Measurements from ENCODE around the gene EPHX1.

EPHX1 gene

DNA sequence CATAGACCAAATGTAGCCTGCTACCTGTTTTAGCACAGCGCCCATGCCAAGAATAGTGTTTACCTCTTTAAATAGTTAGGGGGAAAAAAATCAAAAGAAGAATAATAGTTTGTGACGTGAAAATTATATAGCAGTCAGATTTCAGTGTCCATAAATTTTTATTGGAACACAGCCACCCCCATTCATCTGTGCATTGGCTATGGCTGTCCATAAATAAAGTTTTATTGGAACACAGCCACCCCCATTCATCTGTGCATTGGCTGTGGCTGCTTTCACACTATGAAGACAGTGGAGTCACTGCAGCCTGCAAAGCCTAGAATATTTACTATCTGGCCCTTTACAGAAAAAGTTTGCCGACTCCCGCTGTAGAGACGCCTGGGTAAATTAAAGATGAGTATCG, 20.9 kb downstream of the EPHX1 start:
- TF ChIP-seq CTCF (IDR thresholded peaks at IDR 0.05): no peak

DNA sequence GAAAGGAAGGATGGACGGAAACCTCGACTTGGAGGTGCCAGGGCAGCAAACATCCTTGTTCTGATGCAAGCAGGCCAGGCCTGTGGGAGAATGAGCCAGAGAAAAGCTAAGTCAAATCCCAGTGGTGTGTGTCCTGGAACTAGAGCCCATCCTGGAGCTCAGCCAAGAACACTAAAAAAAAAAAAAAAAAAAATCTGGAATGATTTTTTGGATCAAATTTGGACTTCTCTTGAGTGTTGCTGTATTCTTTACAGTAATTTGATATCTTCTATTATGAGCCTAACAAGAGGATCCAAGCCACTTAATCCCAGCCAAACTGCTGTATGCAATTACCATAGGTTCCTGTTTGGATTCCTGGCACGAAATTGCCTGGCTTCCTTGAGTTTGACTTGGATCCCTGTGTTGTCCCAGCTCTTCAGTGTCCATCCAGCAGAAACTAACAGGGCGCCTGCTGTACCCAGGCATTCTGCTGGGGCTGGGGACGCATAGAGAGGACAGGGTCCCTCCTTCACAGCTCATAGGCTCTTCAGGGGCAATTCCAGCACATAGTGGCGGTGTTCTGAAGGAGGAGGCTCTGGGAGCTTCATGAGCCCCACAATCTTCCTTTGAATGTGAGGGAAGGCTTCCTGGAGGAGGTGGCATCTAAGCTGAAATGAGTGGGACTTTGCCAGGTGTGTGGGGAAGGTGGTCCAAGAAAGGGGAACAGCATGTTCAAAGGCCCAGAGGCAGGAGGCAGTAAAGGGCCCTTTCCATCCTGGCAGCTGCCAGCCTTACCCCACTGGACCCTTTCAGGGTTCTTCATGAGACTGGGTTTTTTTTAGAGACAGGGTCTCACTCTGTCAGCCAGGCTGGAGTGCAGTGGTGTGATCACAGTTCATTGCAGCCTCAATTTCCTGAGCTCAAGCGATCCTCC, 24.7 kb downstream of the EPHX1 start:
- TF ChIP-seq CTCF (IDR thresholded peaks at IDR 0.05): no peak

GRCh38 chr1:225835856-225836255, 25.9 kb downstream of the EPHX1 start:
- TF ChIP-seq CTCF (IDR thresholded peaks at IDR 0.05): no peak

DNA sequence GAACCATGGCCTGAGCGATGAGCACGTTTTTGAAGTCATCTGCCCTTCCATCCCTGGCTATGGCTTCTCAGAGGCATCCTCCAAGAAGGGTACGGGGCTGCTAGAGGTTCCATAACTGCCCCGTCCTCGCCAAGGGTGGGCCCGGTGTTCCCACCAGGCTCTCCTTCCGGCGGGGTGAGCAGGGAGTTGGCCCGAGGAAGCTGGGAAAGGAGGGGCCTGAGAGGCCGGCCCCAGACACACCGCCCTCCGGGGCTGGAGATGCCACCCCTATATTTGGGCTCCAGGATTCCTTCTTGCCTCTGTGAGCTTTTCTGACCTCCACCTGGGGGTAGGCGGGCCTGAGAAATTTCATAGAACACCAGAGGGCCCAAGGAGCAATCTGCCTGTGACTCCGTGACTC, 28.9 kb downstream of the EPHX1 start:
- no peak for TF ChIP-seq CTCF (IDR thresholded peaks at IDR 0.05)

- no peak for TF ChIP-seq CTCF (IDR thresholded peaks at IDR 0.05)
These were observed 30.3 kb downstream of the EPHX1 start for GRCh38 chr1:225840223-225840610.

DNA sequence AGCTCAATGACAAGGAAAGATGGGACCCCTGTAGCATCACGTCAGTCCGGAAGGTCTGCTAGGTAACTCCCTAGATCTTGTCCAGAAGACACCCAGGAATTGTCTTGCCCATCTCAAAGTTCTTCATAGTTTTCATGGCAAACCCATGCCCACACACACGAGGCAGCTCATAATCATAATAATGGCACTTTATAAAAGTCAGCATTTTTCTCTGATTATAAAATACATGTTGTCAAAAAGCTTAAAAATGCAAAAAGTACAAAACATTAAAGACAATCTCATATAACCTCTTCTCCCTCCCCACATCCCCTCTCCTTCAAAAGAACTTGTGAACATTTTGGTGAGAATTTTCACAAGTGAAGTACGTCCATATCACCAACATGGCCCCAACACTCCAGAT, 30.8 kb downstream of the EPHX1 start:
- no peak for TF ChIP-seq CTCF (IDR thresholded peaks at IDR 0.05)

DNA sequence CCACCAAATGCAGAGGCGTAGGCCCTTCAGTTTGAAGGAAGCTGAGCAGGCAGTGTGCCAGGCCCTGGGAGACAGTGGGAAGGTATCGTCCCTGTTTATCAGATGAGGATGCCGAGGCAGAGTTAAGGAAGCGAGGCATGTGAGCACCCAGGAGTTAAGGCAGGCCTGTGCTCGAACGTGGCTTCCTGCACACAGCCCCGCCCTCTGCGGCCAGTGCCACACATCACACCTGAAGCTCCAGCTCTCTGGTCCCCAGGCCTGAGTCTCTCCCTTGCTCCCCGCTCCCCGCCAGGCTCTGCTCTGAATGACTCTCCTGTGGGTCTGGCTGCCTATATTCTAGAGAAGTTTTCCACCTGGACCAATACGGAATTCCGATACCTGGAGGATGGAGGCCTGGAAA, 32.1 kb downstream of the EPHX1 start:
- TF ChIP-seq CTCF (IDR thresholded peaks at IDR 0.05): no peak

Measured in LNCAP (cell line).